ENCODE data around the gene MKX. TPM values are rescaled to one million over a fixed set of nuclear protein-coding genes. Genes with fewer than 3 reads are reported as not detected.

MKX gene
- total RNA-seq, 6 experiments from 2014 or later = 0.29 to 2.1 (median 0.66) TPM

GRCh38 chr10:27743012-27743876 is 2.4 kb downstream of the MKX start:
- ATAC-seq (peak; percentile 13 to 38 (median 25)), DNase-seq (peak; percentile 29 to 65 (median 54))
- Histone ChIP-seq H3K36me3 (no peaks in the 10 kb centered on the region), H3K27ac (peak overlapping the region; percentile 66 to 97 (median 86)), H3K4me1 (peaks cover 0 to 32% (median 6%) of the 10 kb centered on the region in 4 donors), H3K27me3 (peaks cover 9 to 20% of the 10 kb centered on the region in 2 donors), H3K4me3 (peak overlapping the region; percentile 42 to 63 (median 50)), H3K9me3 (no peaks in the 10 kb centered on the region)
- TF ChIP-seq POLR2A (IDR thresholded peaks at IDR 0.05) (no peak), CTCF (IDR thresholded peaks at IDR 0.05) (no peak)
- intact Hi-C loops (cut with DNase I) = no loop called here
- WGBS (ENCODE audit: insufficient coverage, low coverage, low lambda C conversion rate, missing lambda C conversion rate) = 3% methylated on average over 6 of the region's 75 CpGs

GRCh38 chr10:27742195-27743011 is 3.2 kb downstream of the MKX start:
- 0% methylated on average over 20 of the region's 75 CpGs for WGBS (ENCODE audit: insufficient coverage, low coverage, low lambda C conversion rate, missing lambda C conversion rate)
- ATAC-seq (peak; percentile 93 to 96 (median 94)), DNase-seq (peak; percentile 87 to 91 (median 89))
- peak overlapping the region; percentile 66 to 97 (median 86) for H3K27ac ChIP-seq
- no peaks in the 10 kb centered on the region for H3K9me3 ChIP-seq
- peaks cover 9 to 20% of the 10 kb centered on the region in 2 donors for H3K27me3 ChIP-seq
- no peaks in the 10 kb centered on the region for H3K36me3 ChIP-seq
- TF ChIP-seq POLR2A (IDR thresholded peaks at IDR 0.05) = peak; percentile 66
- TF ChIP-seq CTCF (IDR thresholded peaks at IDR 0.05) = peak; percentile 79 to 87 (median 84)
- intact Hi-C loops (cut with DNase I) = no loop called here
- peak overlapping the region; percentile 42 to 63 (median 50) for H3K4me3 ChIP-seq
- peaks cover 0 to 32% (median 6%) of the 10 kb centered on the region in 4 donors for H3K4me1 ChIP-seq

- DNase-seq = peak; percentile 25 to 62 (median 46)
Measured at GRCh38 chr10:27741173-27742091, 4.2 kb downstream of the MKX start.

More at GRCh38 chr10:27741173-27742091, 4.2 kb downstream of the MKX start:
- Histone ChIP-seq H3K36me3 (no peaks in the 10 kb centered on the region), H3K27ac (no peak overlapping the region), H3K4me1 (peaks cover 0 to 32% (median 6%) of the 10 kb centered on the region in 4 donors), H3K9me3 (no peaks in the 10 kb centered on the region), H3K4me3 (peak overlapping the region in 2 of 3 donors; percentile 50 to 63), H3K27me3 (peaks cover 9 to 18% of the 10 kb centered on the region in 2 donors)
- TF ChIP-seq POLR2A (IDR thresholded peaks at IDR 0.05) (no peak), CTCF (IDR thresholded peaks at IDR 0.05) (no peak)
- intact Hi-C loops (cut with DNase I) = no loop called here
- peak in 1 of 4 donors; percentile 2 for ATAC-seq
- 13% methylated on average over 19 of the region's 55 CpGs for WGBS (ENCODE audit: insufficient coverage, low coverage, low lambda C conversion rate, missing lambda C conversion rate)

All from right lobe of liver (tissue), 6 donors.